HL-60/S4 treated with retinoic acid at 250 ng/mL for 4 days and 3 days (cell line): ENCODE results near the gene BPI.
"Not testable (repeated sequence)": the region's sequence is repeated elsewhere in the genome, so short reads cannot be mapped to it uniquely, and the experiment has no call there.

Experiments
- in situ Hi-C: fragments of 300-500 bp; cut with MboI; formaldehyde crosslinking; loops from 2 replicates; pipeline ENCODE4 v1.7.0; 2022; ENCODE audit warnings: low sequenced_read_pairs

BPI gene

GRCh38 chr20:38302786-38303185 lies 1.2 kb upstream of the BPI start:
- in situ Hi-C loops, result no loop called here

- in situ Hi-C loops, result no loop called here
Observed at GRCh38 chr20:38304845-38305447, 990 bp downstream of the BPI start.

GRCh38 chr20:38305541-38305940 lies 1.6 kb downstream of the BPI start:
- in situ Hi-C loops, result no loop called here

- in situ Hi-C loops, result no loop called here
Observed at GRCh38 chr20:38306379-38306778, 2.4 kb downstream of the BPI start.

GRCh38 chr20:38307371-38308046 lies 3.6 kb downstream of the BPI start:
- in situ Hi-C loops, result no loop called here

- in situ Hi-C loops, result no loop called here
Observed at GRCh38 chr20:38308047-38308438, 4.1 kb downstream of the BPI start.

- in situ Hi-C loops, result no loop called here
Observed at GRCh38 chr20:38308447-38308846, 4.5 kb downstream of the BPI start.

- in situ Hi-C loops, result no loop called here
Observed at GRCh38 chr20:38311091-38311490, 7.1 kb downstream of the BPI start.

- in situ Hi-C loops, result no loop called here
Observed at GRCh38 chr20:38311491-38311890, 7.5 kb downstream of the BPI start.

GRCh38 chr20:38313676-38314075 lies 9.7 kb downstream of the BPI start:
- in situ Hi-C loops, result no loop called here

- in situ Hi-C loops, result not testable (repeated sequence)
Observed at GRCh38 chr20:38314350-38314749, 10.4 kb downstream of the BPI start.

GRCh38 chr20:38315290-38315966 lies 11.5 kb downstream of the BPI start:
- in situ Hi-C loops, result no loop called here

- in situ Hi-C loops, result no loop called here
Observed at GRCh38 chr20:38316341-38316740, 12.4 kb downstream of the BPI start.

- in situ Hi-C loops, result no loop called here
Observed at GRCh38 chr20:38317422-38317821, 13.5 kb downstream of the BPI start.

GRCh38 chr20:38320221-38320620 lies 16.3 kb downstream of the BPI start:
- in situ Hi-C loops, result no loop called here

- in situ Hi-C loops, result no loop called here
Observed at GRCh38 chr20:38321959-38322598, 18.1 kb downstream of the BPI start.

GRCh38 chr20:38324159-38324558 lies 20.2 kb downstream of the BPI start:
- in situ Hi-C loops, result no loop called here

GRCh38 chr20:38325167-38325566 lies 21.2 kb downstream of the BPI start:
- in situ Hi-C loops, result no loop called here

GRCh38 chr20:38325905-38326304 lies 21.9 kb downstream of the BPI start:
- in situ Hi-C loops, result no loop called here

GRCh38 chr20:38326309-38326708 lies 22.4 kb downstream of the BPI start:
- in situ Hi-C loops, result no loop called here

- in situ Hi-C loops, result no loop called here
Observed at GRCh38 chr20:38330638-38331037, 26.7 kb downstream of the BPI start.

- in situ Hi-C loops, result no loop called here
Observed at GRCh38 chr20:38331245-38331644, 27.3 kb downstream of the BPI start.
